AG04449 (cell line): ENCODE measurements around the gene DNM2.

Experiments
- CTCF ChIA-PET: fragments of 350-600 bp; formaldehyde crosslinking; extraction: SDS; loops from one replicate; lab custom pipeline; 2021; ENCODE audit warnings: antibody characterized with exemption; lab: Yijun Ruan, JAX
- POLR2A ChIA-PET: fragments of 400-600, 350-600 bp; formaldehyde crosslinking; extraction: SDS; loops from one replicate; lab custom pipeline; 2020; ENCODE audit warnings: antibody characterized with exemption, inconsistent platforms; lab: Yijun Ruan, JAX
- DNase-seq: peaks from one replicate; pipeline ENCODE4 v3.0.0-alpha.2; 2010; ENCODE audit warnings: low read depth, low spot score
- H3K4me3 ChIP-seq: 2 replicates; pipeline ENCODE4 v1.5.1; 2011; ENCODE audit warnings: low read depth, mild to moderate bottlenecking, control low read depth, low read length
- CTCF ChIP-seq: IDR thresholded peaks from one replicate; pipeline ENCODE4 v1.5.1; 2011; ENCODE audit warnings: mild to moderate bottlenecking, moderate library complexity, low read length, control low read depth, inconsistent platforms; ENCODE audit not compliant: insufficient read depth; ENCODE audit errors: missing control alignments

The DNM2 gene

GRCh38 chr19:10776900-10777650 lies 59.2 kb downstream of the DNM2 start:
- no peak for TF ChIP-seq CTCF
- no peak overlapping the region for H3K4me3 ChIP-seq
- POLR2A ChIA-PET = no interaction called here
- no peak for DNase-seq
- CTCF ChIA-PET = interaction anchor here (0.6 kb wide), 1 partner anchor 365 kb away, joined by 3 read pairs; no protein-coding TSS in a partner anchor

- TF ChIP-seq CTCF = no peak
- POLR2A ChIA-PET = no interaction called here
- CTCF ChIA-PET = interaction anchor here (1.7 to 2.6 kb wide), 3 partner anchors 10 to 83 kb away, joined by 4 to 10 read pairs (median 6); partner anchors contain the start of gene DNM2
Measured at GRCh38 chr19:10780368-10780767, 62.5 kb downstream of the DNM2 start.

GRCh38 chr19:10782795-10783194 lies 64.9 kb downstream of the DNM2 start:
- ChIA-PET POLR2A (no interaction called here), CTCF (interaction anchor here (2.0 kb wide), 1 partner anchor 12 kb away, joined by 5 read pairs; no protein-coding TSS in a partner anchor)
- no peak overlapping the region for H3K4me3 ChIP-seq
- no peak for DNase-seq
- TF ChIP-seq CTCF = no peak

More at GRCh38 chr19:10780368-10780767, 62.5 kb downstream of the DNM2 start:
- H3K4me3 ChIP-seq = no peak overlapping the region
- no peak for DNase-seq

- ChIA-PET POLR2A (no interaction called here), CTCF (no interaction called here)
- TF ChIP-seq CTCF = no peak
- H3K4me3 ChIP-seq = no peak overlapping the region
- no peak for DNase-seq
Measured at GRCh38 chr19:10784257-10784656, 66.4 kb downstream of the DNM2 start.

GRCh38 chr19:10788146-10788545 lies 70.3 kb downstream of the DNM2 start:
- no peak for TF ChIP-seq CTCF
- ChIA-PET CTCF (no interaction called here), POLR2A (interaction anchor here (0.8 kb wide), 1 partner anchor 49 kb away, joined by 4 read pairs; no protein-coding TSS in a partner anchor)
- DNase-seq = no peak
- no peak overlapping the region for H3K4me3 ChIP-seq

GRCh38 chr19:10789866-10790265 lies 72.0 kb downstream of the DNM2 start:
- no peak for TF ChIP-seq CTCF
- ChIA-PET CTCF (no interaction called here), POLR2A (no interaction called here)
- no peak overlapping the region for H3K4me3 ChIP-seq
- no peak for DNase-seq
